ENCODE results near the gene NPHS1.
A peak's percentile ranks its signal among the peaks of the same experiment; 100 is the strongest.
"Not testable (repeated sequence)": the region's sequence is repeated elsewhere in the genome, so short reads cannot be mapped to it uniquely, and the experiment has no call there.

Gene NPHS1

DNA sequence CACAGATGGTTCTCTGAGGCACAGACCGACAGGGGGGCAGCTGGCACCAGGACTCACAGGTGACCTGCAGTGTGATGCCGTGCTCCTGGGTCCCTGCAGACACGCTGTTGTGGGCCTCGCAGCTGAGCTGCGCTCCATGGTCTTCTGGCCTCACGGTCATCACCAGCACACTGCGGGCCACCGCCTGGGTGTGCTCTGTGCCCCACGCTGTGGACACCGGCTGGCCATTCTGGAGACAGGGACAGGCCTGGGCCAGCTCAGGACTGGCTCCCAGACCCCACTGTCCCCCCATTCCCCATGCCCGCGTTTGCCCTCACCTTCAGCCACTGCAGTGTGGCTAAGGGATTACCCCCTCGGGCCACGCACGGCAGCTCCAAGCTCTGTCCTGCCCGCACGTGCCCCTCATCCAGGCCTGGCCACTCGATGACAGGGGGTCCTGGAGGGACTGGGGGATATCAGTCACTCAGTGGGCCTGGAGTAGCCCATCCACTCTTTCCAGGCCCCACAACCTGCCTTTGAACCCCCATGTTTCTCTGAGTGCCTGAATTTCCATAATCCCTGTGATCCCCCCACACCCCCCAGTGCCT, 3.3 kb downstream of the NPHS1 start:
- DNase-seq (ENCODE audit: low spot score) = no peak

DNA sequence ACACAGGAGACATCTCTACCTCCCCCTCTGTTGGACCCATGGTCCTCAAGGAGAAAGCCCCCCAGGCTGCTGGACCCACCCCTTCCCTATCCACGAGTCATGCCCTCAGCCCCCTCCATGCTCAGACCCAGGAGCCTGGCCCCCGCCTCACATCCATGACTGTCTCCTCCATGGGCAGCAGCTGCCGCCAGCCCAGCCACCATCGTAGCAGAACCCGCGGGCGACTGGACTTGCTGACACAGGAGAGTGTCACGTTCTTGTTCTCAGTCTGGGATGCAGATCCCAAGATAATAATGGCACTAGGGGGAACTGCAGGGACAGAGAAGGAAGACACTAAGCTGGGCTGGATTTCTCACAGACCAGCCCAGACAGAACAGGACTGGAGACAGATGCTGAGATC, 3.8 kb downstream of the NPHS1 start:
- DNase-seq (ENCODE audit: low spot score) = no peak

- DNase-seq (ENCODE audit: low spot score) = no peak
These were observed 4.4 kb downstream of the NPHS1 start for GRCh38 chr19:35847911-35848310.

DNA sequence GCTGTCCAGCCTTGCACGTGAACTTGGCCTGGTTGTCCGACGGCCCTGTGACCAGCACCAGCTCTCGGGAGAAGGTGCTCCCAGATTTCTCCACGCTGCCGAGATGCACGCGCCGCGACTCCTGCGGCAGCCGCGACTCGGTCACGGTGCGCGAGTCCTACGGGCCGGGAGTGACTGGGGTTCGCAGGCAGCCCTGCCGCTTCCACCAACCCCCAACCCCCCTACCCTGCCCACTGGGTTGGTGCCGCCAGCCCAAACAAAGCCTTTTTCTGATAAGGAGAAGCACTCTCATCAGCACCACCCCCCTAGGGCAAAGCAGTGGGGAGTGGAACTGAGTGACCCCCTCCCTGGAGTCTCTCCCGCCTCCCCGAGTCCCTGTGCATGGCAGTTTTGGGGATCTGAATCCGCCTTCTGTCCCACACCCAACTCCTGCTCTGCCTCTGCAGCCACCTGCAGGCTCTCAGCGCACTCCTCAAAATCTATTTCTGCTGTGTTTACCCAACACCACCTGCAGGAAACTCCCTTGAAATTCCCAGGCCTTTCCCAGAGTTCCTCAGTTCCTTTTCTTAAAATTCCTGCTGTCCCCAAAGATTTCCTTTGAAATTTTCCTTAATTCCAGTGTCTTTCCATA, 6.2 kb downstream of the NPHS1 start:
- DNase-seq (ENCODE audit: low spot score) = no peak

DNA sequence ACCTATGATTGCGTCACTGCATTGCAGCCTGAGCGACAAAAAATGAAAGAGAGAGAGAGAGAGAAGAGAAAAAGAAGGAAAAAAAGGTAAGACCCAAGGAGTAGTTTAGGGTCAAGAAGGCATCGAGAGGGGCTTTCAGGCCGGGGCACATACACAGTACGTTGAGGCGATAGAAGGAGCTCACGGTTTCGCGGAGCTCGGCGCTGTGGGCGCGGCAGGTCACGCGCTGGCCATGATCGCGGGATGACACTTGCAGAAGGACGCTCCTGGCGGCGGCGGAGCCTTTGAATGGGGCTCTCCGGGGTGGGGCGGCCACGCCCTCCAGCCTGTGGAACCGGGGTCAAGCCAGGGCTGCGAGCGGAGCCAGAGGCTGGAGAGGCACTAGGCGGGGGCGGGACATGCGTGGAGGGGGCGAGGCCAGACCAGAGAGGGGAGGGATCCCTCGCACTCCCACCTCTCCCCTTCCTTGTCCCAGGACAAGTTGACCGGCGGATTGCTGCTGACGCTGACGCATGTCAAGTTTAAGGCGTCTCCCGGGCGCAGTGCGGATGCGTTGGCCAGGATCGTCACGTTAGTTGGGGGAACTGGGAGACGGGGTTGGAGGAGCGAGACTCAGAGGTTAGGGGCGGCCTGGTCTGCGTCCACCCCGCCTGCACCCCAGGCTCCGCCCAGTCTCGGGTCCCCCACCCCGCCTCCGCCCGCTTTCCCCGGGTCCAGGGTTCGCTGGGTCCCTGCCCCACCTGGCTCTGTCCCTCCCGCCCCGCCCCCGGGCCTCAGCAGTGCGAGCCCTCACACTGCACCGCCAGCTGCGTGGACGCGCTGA, 6.9 kb downstream of the NPHS1 start:
- peak; percentile 79 for DNase-seq (ENCODE audit: low spot score)

- DNase-seq (ENCODE audit: low spot score) = no peak
These were observed 7.7 kb downstream of the NPHS1 start for GRCh38 chr19:35844482-35845214.

DNA sequence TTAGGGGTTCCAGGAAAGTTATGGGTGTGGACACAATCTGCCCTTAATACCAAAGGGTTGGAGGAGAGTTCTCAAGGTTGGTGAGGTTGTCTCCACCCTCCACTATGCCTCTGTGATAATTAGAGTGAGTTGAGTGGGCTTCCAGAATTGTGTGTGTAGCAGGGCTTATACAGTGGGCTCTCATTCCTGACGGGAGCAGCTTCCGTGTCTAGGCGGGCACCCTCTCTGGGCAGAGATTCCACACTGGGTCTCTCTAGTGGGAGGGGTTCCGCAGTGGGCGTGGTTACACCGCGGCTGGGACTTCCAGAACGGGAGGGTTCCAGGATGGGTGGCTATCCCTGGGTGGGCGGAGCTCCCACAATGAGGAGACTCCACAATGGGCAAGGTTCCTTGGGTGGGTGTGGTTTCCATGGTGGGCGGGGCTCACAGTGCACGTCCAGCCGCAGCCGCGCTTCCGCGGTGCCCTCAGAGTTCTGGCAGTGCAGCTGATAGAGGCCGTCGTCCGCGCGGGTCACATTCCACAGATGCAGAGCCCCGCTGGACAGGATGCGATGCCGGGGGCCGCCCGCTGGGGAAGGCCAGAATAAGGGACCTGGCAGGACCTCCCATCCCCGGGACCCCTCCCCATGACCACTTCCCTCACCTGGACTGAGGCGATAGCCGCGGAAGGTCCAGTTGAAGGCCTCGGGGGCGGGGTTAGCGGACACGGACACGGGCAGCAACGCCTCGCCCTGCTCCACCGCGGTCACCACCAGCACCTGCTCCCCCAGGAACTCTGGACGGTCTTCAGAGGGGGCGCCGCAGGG, 8.4 kb downstream of the NPHS1 start:
- no peak for DNase-seq (ENCODE audit: low spot score)

- DNase-seq (ENCODE audit: low spot score) = no peak
These were observed 9.5 kb downstream of the NPHS1 start for GRCh38 chr19:35842666-35843272.

GRCh38 chr19:35841961-35842595, 10.2 kb downstream of the NPHS1 start:
- no peak for DNase-seq (ENCODE audit: low spot score)

GRCh38 chr19:35836096-35836495, 16.2 kb downstream of the NPHS1 start:
- not testable (repeated sequence) for DNase-seq (ENCODE audit: low spot score)

DNA sequence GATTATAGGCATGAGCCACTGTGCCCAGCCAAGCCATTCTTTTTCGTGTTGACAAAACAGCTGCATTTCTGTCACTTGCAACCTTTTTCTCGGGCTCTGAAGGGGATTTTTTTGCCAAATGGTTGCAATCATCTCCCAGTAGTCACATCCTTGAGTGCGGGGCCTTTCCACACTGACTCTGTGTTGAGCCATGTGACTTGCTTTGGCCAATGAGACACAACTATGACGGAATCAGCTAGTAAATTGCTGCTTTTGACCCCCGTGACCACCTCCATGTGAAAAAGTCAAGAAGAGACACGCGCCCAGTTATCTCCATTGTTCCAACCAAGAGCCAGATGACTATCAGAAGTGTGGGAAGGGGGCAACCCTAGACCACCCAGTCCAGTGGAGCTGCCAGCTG, 18.3 kb downstream of the NPHS1 start:
- DNase-seq (ENCODE audit: low spot score) = no peak

DNA sequence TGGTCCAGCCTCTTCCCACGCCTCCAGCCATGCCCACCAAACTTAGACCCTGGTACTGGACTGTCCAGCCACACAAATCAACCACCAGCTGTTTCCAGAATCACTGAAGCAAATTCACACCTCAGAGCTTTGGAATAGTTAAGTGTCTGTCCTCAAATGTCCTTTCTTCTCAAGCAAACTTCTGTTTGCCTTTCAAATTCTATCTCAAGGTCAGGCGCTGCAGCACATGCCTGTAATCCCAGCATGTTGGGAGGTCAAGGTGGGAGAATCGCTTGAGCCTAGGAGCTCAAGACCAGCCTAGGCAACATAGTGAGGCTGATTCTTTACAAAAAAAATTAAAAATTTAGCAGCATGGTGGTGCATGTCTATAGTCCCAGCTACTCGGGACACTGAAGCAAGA, 20.2 kb downstream of the NPHS1 start:
- DNase-seq (ENCODE audit: low spot score) = no peak

- DNase-seq (ENCODE audit: low spot score) = no peak
These were observed 21.3 kb downstream of the NPHS1 start for GRCh38 chr19:35830986-35831385.

- peak; percentile 59 for DNase-seq (ENCODE audit: low spot score)
These were observed 23.5 kb downstream of the NPHS1 start for GRCh38 chr19:35828692-35829301.

- DNase-seq (ENCODE audit: low spot score) = no peak
These were observed 28.2 kb downstream of the NPHS1 start for GRCh38 chr19:35824150-35824549.

DNA sequence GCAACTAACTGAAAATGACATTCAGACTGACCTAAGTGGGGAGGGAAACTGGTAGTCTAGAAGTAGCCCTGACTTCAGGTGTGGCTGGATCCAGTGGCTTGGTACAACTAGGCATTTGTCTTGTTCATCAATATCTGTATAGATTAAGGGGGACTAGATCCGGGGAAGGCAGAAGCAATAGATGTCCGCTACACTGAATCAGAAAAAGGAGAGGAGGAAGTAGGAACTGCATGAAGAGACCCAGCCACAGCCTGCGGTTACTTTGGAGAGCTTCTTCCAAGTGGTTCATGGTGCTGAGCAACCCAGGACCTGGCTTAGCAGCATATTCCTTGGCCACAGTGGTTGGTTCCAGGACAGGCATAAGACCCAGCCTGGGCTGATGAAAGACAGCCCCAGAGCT, 29.7 kb downstream of the NPHS1 start:
- no peak for DNase-seq (ENCODE audit: low spot score)

DNA sequence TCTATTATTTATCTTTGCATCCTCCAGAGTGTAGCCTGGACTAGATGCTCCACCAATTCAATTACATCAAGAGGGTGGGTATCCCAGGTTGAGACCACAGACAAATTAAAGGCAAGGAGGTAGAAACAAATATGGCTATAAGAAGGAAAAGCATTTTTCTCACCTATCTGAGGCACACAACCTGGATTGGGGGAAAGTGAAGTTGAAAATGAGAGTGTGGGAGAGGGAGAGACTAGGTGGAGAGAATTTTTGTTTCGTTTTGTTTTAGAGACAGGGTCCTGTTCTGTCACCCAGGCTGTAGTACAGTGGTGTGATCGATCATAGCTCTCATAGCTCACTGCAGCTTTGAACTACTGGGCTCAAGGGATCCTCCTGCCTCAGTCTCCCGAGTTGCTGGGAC, 33.9 kb downstream of the NPHS1 start:
- no peak for DNase-seq (ENCODE audit: low spot score)

DNA sequence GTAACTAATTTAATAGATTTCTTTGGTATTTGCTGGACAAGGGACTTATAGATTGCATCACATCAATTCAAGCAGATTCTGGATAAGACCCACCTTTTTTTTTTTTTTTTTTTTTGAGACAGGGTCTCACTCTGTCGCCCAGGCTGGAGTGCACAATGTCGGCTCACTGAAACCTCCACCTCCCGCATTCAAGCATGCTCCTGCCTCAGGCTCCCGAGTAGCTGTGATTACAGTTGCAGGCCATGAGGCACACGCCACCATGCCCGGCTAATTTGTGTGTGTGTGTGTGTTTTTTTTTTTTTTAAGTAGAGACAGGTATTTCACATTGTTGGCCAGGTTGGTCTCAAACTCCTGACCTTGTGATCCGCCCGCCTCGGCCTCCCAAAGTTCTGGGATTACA, 35.5 kb downstream of the NPHS1 start:
- DNase-seq (ENCODE audit: low spot score) = no peak

GRCh38 chr19:35816262-35816661, 36.0 kb downstream of the NPHS1 start:
- DNase-seq (ENCODE audit: low spot score) = no peak

Data from RKO (cell line).